ENCODE results near the gene HOXC13.

HOXC13 gene

DNA sequence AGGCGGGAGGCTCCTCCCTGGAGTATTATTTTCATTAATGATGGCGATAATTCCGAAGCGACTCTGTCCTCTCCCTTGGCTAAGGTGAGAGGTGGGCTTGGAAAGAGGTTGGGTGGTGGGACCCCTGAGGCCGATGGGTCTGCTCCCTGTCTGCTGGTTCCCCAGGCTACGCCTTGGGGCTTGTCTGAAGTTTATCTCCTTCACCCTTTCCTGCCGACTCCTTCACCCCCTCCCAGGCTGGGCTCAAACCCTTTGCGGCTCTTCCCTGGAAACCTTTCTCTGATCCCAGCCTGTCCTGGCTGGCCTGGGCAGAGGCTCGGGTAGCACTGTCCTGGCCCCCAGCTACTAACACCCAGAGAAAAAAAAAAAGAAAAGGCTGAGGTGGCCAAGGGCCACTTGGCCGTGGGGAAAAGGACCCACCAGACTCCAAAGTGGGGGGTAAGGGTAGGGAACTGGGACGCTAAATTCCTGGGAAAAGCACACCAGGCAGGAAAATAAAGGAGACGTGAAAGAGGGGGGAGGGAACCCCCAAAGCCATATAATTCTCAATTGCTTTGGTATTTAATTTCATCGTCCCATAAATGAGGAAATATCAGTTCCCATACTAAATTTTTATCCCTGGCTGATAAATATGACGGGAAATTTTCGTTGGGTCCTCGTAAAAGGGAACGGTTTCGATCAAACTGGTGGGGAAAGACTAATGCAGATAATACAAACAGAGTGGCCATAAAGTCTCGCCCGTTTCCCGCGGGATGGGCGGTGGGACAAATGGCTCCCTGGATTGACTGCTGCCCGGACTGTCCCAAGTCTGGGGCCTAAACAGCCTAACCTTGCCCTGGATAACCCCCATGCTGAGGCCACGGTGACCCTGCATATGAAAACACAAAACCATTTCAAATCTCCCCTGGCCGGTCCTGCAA lies 44.3 kb downstream of the HOXC13 start:
- DNase-seq (ENCODE audit: low spot score), result no peak

DNA sequence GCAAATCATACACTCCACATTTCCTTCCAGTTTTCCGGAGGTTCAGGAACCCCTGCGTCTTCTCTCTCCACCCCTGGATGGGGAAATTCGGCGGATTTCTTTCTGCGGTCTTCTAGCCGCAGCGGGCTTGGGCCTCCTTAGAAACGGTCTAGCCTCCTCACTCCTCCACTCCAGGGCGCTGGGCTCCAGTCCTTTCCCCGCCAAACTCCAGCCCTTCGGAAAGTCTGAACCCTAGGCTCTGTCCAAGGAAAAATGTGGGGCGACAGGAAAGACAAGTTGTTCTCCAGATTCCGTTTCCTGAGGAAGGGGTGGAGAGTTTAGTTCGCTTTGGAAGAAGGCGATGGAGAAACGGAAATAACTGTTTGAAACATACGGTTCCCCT lies 44.9 kb downstream of the HOXC13 start:
- DNase-seq (ENCODE audit: low spot score), result no peak

DNA sequence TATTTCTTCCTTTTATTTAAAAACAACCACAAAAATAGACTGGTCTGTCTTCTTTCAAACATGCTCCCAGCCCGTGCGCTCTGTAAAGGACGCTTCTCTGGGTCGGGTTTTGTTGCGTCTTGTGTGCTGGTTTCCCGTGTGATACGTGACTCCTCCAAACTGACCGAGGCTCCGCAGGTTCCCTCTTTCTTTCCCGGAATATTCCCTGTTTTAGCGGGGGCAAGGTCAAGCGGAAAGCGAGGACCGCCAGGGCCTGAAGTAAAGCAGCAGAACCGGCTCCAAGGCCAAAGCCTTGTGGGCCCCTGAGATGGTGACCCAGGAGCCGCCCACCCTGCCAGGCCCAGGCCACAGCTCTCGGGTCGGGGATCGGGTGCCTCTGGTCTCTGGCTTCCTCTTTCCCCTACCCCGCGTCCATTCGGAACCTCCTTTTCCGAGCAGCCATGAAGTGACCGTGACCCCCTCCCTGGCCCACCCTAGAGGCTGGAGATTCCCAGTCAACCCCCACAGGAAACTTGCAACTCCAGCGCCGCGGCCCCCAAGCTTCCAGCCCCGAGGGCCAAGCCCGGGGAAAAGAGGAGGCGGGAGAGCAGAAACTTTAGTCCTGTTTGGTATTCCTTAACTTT lies 45.4 kb downstream of the HOXC13 start:
- DNase-seq (ENCODE audit: low spot score), result no peak

DNA sequence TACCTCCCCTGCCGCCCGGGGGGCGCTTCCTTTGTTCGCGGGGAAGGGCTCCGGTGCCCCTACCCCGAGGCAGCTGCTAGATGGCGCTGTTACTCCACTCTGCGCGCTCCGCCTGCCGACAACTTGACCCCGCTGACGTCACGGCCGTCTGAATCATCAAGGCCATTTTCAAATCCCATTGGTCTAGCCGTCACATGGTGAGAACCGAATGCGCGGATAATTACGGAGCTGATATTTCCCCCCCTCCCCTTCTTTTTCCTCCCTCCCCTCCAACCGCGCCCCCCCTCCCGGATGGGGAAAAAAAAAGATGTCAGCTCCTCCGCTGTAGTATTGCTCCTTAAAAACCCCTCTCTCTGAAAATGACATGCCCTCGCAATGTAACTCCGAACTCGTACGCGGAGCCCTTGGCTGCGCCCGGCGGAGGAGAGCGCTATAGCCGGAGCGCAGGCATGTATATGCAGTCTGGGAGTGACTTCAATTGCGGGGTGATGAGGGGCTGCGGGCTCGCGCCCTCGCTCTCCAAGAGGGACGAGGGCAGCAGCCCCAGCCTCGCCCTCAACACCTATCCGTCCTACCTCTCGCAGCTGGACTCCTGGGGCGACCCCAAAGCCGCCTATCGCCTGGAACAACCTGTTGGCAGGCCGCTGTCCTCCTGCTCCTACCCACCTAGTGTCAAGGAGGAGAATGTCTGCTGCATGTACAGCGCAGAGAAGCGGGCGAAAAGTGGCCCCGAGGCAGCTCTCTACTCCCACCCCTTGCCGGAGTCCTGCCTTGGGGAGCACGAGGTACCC lies 46.5 kb downstream of the HOXC13 start, which contains the start of gene HOXC10:
HOXC10 (plus strand) TSS at position 246 of the 791 bp plus-strand sequence; CDS start at position 360, 114 bp downstream.
- DNase-seq (ENCODE audit: low spot score), result peak; percentile 96

DNA sequence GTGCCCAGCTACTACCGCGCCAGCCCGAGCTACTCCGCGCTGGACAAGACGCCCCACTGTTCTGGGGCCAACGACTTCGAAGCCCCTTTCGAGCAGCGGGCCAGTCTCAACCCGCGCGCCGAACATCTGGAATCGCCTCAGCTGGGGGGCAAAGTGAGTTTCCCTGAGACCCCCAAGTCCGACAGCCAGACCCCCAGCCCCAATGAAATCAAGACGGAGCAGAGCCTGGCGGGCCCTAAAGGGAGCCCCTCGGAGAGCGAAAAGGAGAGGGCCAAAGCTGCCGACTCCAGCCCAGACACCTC lies 47.0 kb downstream of the HOXC13 start:
- no peak for DNase-seq (ENCODE audit: low spot score)

DNA sequence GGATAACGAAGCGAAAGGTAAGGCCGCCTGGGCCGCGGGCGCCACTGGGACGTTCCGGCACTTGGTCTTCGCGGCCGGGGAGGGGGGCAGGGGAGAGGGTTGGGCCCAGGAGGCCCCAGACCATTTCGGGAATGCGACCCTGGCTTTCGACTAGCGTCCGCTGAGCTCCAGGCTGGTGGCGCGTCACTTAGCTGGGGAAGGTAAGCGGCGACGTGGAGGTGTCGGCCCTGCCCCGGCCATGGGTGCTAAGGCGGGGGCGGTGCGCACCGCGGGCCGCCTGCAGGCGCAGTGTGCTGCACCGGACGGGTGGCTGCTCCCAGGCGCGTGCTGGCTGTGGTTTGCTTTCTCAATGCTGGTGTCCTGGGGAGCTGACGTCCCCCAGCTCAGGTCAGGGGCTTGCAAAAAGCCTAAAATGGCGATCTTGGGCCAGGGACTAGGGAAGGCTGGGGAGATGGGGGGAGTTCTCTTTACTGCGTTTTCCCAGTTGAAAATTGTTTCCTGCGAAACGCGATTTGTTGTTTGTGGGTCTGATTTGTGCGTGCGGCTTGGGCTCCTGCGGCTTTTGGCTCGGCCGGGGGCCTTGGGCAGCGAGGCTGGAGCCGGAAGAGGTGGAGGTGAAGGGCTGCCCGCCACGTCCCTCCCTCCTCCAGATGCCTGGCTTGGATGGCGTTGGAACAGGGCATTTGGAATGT lies 47.5 kb downstream of the HOXC13 start:
- DNase-seq (ENCODE audit: low spot score), result no peak

DNA sequence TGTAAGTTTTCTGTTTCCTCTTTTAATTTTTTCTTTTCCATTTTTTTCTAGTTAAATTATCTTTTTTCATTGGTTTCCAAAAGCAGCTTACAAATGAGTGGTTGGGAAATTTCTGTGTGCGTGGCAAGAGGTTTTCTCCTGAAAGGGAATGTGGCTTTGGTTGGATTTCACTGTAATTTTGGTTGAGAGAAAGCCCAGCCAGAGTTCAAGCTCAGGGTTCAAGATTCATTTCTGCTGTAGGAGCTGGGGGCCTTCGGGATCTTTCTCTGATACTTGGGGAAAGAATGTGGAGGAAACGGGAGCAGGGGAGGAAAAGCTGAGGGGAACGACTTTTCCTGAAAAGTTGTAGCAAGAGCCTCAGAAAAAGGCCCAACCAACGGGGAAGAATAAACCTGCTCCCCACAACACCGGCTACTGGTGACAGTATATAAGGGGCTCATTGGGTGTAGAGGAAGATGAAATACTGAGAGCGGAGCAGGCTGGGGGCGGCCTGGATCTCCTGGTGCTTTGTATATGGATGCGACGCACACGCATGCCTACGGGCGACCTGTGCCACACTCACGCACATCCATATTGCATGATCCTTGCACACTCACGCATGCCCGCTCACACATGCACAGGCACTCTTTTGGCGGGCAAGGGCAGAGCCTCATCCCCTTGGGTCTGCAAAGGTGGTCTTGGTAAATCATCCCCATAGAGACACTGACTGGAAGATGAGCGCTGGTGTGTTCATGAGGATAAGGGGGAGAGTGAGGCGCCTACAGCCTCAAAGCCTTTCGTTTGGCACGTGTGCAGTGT lies 48.3 kb downstream of the HOXC13 start:
- DNase-seq (ENCODE audit: low spot score), result no peak

DNA sequence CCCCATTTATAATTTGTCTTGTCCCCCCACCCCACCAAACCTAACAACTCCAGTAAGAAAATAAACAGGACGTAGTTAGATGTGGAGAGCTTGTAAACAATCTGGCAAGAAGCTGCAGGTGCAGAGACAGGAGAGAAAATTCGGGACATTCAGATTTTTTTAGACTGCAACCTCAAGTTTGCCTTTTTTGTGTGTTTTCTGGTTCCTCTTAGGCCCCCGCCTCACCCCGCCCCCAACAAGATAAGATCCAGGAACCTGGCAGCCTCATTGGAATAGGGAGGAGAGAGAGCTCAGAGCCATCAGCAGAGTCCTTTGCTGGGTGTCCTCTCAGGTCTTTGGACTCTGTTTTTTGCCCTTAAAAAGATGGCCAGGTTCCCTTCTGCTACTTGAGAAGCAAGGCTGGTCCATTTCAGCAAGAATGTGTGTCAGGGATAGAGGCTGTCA lies 49.2 kb downstream of the HOXC13 start:
- no peak for DNase-seq (ENCODE audit: low spot score)

DNA sequence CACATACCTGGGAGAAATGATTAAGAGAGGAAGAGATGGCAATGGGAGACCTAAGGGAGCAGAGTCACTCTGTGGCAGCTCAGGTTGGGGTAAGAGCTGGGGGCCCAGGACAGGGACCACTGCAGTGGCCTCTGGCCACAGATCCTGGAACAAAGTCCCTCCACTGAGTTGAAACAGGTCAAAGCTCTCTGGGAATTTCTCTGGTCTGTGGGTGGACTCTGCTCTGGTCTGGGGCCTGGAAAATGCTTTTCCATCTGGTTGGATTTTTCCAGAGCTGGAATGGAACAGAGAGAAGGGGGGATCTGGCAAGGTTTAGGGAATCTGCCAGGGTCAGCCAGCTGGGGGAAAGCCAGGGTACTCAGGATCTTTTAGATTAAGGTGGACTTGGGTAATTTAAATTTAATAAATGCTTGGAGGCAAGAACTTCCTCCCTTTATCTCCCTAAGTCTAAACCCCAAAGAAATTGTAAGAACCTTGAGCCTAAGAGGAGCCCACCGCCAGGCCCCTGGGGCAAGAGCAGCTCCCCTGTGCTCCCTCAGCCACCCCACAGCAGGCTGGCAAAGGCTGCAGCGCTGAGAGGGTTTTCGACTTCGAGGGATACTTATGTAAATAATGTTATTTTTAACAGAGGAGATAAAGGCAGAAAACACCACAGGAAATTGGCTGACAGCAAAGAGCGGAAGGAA lies 50.1 kb downstream of the HOXC13 start:
- DNase-seq (ENCODE audit: low spot score), result no peak

DNA sequence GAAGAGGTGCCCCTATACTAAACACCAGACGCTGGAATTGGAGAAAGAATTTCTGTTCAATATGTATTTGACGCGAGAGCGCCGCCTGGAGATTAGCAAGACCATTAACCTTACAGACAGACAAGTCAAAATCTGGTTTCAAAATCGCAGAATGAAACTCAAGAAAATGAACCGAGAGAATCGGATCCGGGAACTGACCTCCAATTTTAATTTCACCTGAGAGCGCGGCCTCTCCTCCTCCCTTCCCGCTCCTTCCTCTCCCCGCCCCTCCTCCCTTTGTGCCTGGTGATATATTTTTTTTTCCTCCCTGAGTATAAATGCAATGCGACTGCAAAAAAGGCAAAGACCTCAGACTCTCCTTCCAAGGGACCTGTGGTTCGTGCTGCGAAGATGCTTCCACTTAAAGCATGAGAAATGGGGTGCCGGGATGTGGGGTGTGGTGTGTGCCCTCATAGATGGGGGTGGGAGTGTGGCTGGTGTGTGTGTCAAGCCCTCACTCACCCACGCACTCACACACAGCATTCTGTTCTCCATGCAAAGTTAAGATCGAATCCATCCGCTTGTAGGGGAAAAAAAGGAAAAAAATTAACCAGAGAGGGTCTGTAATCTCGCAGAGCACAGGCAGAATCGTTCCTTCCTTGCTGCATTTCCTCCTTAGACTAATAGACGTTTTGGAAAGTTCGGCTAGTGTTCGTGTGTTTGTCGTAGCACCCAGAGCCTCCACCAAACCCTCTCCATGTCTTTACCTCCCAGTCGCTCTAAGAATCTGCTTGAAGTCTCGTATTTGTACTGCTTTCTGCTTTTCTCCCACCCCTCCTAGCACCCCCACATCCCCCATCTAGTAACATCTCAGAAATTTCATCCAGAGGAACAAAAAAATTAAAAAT lies 50.8 kb downstream of the HOXC13 start:
- no peak for DNase-seq (ENCODE audit: low spot score)

DNA sequence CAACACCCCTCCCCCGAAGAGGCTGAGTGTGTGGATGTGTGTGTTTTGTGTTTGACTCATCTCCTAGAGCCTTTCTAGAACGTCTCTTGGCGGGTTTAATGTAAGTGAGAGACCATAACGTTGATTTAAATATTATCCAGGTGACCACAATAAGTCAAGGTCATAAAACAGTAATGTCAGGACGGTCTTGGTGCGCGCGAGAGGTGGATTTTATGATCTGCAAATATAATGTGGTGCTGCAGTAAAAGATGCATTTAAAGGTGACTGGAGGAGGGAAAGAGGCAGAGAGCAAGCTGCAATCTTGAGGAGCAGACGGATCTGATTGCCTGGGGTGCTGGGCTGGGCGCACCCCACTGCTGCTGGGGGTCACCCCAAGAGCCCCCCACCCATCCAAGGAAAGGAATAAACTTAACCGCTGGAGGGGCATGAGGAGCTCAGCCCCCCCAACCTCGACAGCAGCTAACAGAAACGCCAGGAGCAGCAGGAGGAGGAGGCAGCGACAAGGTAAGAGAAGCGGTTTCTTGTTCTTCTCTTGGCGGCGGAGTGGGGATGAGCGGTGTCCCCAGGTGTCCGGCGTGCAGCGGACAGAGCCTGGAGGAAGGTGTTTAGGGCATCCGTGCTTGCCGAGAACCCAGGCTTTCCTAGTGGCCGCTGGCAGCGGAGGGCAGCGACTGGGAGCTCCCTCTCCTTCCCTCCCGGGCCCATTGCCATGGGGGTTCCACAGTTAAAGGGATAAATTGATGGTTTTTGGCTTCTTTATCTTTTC lies 51.9 kb downstream of the HOXC13 start:
- no peak for DNase-seq (ENCODE audit: low spot score)

DNA sequence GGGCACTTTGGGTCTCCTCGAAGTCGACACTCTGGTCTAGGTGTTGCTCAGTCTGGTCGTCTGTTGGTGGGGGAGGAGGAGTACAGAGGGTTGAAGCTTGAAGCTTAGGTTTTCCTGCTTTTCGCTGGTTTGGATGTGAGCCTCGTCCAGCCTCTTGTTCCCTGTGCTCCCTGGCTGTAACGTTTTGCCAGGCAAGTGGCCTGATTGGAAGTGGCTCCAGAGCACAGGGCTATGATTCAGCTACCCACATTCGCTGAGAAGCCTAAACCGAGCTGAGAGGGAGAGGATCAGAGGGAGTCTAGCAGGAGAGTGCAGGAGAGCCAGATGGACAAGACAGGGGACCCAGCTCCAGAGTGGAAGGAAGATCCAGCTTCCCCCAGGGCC lies 52.4 kb downstream of the HOXC13 start:
- no peak for DNase-seq (ENCODE audit: low spot score)

DNA sequence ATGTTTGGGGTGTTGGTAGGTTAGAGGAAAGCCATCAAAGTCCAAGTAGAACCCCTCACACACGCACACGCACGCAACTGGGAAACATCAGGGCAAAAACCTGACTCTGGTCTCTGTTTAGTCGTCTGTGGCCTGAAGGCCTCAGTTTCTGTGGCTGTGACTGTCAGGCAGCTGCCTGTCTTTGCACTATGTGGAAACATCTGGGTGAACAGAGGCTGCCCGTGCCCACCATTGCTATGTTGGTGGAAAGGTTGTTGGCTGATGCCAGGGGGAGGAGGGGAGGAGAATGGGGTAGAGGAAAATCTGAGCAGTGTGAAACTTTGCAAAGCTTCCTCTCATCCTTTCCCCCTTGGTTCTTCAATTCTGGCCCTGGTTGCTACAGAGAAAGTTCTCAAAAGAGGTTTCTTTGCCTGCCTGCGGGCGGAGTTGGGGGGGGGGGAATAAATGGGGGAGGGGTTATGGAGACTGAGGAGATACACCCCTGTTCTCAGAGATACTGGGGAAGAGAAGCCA lies 53.8 kb downstream of the HOXC13 start:
- DNase-seq (ENCODE audit: low spot score), result no peak

DNA sequence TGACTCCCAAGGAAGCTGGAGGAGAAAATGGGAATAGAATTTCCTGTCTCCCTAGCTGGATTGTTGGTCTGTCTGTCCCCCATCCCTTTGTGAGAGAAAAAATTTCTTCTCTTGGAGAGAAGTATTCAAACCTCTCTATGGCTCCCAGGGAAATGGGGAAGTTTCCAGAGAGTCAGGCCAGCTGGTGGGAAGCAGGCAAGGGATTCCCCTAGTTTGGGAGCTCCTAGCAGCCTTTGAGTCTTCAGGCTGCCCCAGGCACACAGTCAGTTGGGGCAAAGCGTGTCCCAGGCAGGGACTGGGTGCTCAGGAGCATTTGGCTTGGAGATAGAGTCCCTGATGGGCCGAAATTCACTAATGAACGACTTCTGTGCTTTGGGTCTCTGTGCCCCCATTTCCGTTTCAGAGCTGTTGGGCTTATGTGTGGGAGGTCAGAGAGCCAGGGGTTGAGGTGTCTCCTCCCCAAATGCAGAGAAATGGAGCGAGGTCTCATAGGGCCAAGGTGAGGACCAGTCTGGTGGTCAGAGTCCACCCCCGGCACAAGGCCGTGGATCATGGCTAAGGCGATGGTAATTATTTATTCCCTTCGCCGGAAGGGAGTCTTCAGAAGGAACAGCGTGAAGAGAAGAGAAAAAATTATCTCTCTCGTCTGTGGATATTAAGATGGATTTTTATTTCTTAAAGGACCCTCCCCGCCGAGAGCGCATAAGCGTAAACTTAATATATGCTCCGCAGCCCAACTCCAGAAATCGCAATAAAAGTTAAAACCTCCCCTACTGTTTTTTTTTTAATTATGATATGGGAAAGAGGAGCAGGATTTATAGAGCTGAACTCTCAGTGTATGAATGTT lies 54.8 kb downstream of the HOXC13 start:
- no peak for DNase-seq (ENCODE audit: low spot score)

DNA sequence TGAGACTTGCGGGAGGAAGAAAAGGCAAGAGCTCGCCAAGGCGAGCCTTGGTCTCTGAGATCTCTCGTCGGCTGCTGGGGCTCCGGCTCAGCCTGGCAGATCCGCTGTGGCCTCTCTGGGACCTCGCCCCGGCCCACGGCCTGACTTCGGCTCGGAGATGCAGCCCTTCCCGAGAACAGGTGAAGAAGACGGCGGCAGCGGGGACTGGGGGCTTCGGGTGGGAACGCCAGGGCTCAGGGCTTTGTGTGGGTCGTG lies 55.3 kb downstream of the HOXC13 start:
- no peak for DNase-seq (ENCODE audit: low spot score)

DNA sequence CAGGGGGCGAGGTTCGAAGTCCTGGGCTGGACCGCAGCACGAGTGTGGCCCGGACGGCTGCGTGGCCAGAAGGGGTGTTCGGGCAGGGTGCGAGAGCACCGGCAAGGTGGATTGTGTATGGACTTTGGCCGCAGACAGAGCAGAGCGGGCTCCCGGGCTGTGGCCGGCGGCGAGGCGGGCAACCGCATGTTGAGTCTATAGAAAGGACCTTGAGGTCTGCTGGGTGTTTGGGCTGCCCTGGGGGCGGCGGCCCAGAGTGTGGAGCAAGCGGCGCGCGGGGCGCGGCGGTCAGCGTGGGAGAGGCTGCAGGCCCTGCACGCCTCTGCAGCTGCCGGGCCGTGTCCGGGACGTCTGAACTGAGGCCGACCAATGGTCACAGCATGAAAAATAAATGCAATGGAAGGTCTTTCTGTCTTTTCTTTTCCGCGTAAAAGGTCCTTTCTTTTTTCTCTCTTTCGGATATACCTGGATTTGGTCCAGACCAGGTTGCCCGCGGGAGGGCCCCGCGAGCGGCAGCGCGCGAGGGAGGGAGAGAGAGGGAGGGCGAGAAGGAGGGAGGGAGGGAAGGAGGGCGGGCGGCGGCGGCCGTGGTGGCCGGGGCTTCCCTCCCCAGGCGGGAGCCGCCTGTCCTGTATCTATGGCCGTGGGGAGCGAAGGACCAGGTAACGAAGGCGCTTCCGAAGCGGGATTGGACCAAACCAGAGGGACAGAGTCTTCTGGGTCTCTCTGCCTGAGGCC lies 55.8 kb downstream of the HOXC13 start:
- no peak for DNase-seq (ENCODE audit: low spot score)

DNA sequence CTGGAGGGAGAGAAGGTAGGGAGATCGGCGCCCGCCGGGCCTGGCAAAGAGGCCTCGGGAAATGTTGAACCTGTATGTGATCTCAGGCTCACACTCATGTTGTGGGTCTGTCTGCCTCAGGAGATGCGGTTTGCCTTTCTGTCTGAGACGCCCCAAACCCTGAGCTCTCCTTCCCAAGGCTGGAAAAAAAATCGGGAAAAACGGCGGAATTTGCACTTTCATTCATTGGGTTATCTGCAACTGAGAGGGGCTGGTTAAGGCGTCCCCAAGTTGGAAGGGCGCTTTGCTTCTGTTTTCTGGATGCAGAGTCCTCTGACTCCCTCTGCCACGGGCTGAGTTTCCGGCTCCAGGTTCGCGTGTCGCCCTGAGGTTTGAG lies 56.4 kb downstream of the HOXC13 start:
- DNase-seq (ENCODE audit: low spot score), result no peak
